Fibroblast of villous mesenchyme (primary cell): ENCODE data around the gene ANKRD33. TPM values are rescaled to one million over a fixed set of nuclear protein-coding genes. Genes with fewer than 3 reads are reported as not detected.
"Not testable (repeated sequence)": the region's sequence is repeated elsewhere in the genome, so short reads cannot be mapped to it uniquely, and the experiment has no call there.

Experiments
- DNase-seq: peaks from one replicate; pipeline ENCODE4 v3.0.0-alpha.2; 2010; ENCODE audit warnings: low read depth
- H3K4me3 ChIP-seq: 2 replicates; pipeline ENCODE4 v1.5.1; 2011; ENCODE audit warnings: low read depth, mild to moderate bottlenecking, low read length
- CTCF ChIP-seq: IDR thresholded peaks from 2 replicates; pipeline ENCODE4 v1.5.1; 2012; ENCODE audit warnings: low read depth, mild to moderate bottlenecking, low read length; ENCODE audit not compliant: insufficient read depth
- total RNA-seq: library from RNA; depleted of rRNA; stranded (reverse); fragments of >200 nt; gene quantifications from 2 replicates; pipeline ENCODE4 v1.2.3, GENCODE V29; 2012

Gene ANKRD33
- total RNA-seq, 1 donor, result not detected

DNA sequence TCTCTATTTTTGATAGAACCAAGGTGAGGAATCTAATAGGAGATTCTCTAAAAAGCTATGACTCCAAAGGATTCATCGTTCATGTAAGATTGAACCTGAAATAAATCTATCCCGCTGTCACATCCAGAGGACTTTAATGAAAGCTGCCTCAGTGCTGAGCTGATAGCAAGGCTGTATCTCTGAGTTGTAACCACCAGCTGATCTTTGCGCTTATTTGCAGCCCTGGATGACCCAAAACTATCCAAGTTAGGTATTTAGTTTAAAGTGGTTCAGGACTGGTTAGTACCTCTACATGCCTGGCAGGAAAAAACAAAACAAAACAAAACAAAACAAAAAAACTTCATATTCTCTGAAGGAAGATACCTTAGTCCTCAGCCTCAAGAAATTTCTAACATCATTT is 8.8 kb upstream of the ANKRD33 start:
- H3K4me3 ChIP-seq, result no peak overlapping the region
- DNase-seq, result no peak
- no peak for TF ChIP-seq CTCF

- no peak overlapping the region for H3K4me3 ChIP-seq
- TF ChIP-seq CTCF, result no peak
- DNase-seq, result no peak
Measured at GRCh38 chr12:51883295-51883694, 4.6 kb upstream of the ANKRD33 start.

DNA sequence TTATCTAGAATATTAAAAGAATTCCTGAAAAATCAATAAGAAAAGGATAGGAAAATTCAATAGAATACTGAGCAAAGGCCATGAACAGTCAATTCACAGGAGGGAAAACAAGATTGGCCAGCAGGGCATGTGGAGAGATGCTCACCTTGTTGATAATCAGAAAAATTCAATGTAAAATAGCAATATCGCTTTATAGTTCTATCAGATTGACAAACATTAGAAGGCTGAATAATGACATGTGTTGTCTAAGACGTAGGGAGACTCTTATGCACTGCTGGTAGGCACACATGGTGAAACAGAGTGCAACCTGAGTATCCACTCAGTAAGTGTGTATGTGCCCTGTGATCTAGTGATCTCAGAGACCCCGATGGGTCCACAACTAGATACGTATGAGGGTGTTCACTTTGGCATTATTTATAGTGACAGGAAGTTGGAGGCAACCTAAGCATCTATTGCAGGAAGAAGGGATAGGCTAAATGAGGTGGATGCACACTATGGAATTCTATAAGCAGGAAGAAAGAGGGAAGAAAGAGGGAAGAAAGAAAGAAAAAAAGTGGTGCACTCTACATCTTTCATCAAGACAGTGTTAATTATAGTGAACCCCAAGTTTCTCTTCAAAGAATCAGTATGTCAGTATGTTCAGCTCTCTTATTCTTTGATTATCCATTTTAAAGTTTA is 3.8 kb upstream of the ANKRD33 start:
- TF ChIP-seq CTCF, result no peak
- no peak for DNase-seq
- H3K4me3 ChIP-seq, result no peak overlapping the region

GRCh38 chr12:51884676-51885229 is 3.1 kb upstream of the ANKRD33 start:
- peak; percentile 79 for DNase-seq

GRCh38 chr12:51885294-51886020 is 2.4 kb upstream of the ANKRD33 start:
- DNase-seq, H3K4me3 ChIP-seq: not testable (repeated sequence)

More at GRCh38 chr12:51884676-51885229, 3.1 kb upstream of the ANKRD33 start:
- TF ChIP-seq CTCF, result no peak
- H3K4me3 ChIP-seq, result no peak overlapping the region

- no peak for TF ChIP-seq CTCF
- no peak overlapping the region for H3K4me3 ChIP-seq
- DNase-seq, result peak; percentile 96
Measured at GRCh38 chr12:51886021-51886710, 1.7 kb upstream of the ANKRD33 start.
